ENCODE measurements around the gene KCNT2. TPM values are rescaled to one million over a fixed set of nuclear protein-coding genes. Genes with fewer than 3 reads are reported as not detected.

Gene KCNT2
- total RNA-seq, 1 experiment from 2014 or later: 9.1 TPM

- Mint-ChIP-seq H3K27ac (no peak overlapping the region), H3K4me1 (peaks cover 0 to 4% of the 10 kb centered on the region in 2 experiments; a peak in 1 of 4 replicates), H3K27me3 (ENCODE audit: low read depth) (no peaks in the 10 kb centered on the region), H3K4me3 (no peak overlapping the region), H3K9me3 (peaks cover 0 to 3% of the 10 kb centered on the region in 2 experiments; a peak in 1 of 5 replicates), H3K36me3 (ENCODE audit: insufficient read depth in 1 of 3, low read depth in 3 of 3) (no peaks in the 10 kb centered on the region)
- Histone ChIP-seq H3K4me1 (ENCODE audit: insufficient read depth, low read length) (no peaks in the 10 kb centered on the region), H2BK15ac (ENCODE audit: low read depth, low read length) (no peak overlapping the region), H4K91ac (ENCODE audit: insufficient read length, low read depth, low read length) (no peak overlapping the region), H3K79me2 (ENCODE audit: insufficient read depth, low read length) (no peaks in the 10 kb centered on the region), H3K14ac (ENCODE audit: insufficient read depth, low read length) (no peak overlapping the region), H3K4me2 (ENCODE audit: insufficient read depth, insufficient read length, low read length) (no peak overlapping the region), H3K27me3 (ENCODE audit: insufficient read depth, low read length) (no peaks in the 10 kb centered on the region), H2BK12ac (ENCODE audit: insufficient read length, low read depth, low read length) (no peak overlapping the region), H3K9me3 (ENCODE audit: control insufficient read depth, low read depth, low read length) (no peaks in the 10 kb centered on the region), H3K27ac (ENCODE audit: insufficient read length, low read depth, low read length) (no peak overlapping the region), H4K20me1 (ENCODE audit: control insufficient read depth, insufficient read depth, insufficient read length) (no peaks in the 10 kb centered on the region), H3K56ac (ENCODE audit: insufficient read length, low read depth, low read length) (no peak overlapping the region), H3T11ph (ENCODE audit: low read length) (no peak overlapping the region), H3K9ac (ENCODE audit: extremely low read depth, insufficient read length, low read length) (no peak overlapping the region), H3K79me1 (ENCODE audit: insufficient read depth, low read depth, low read length, poor library complexity, severe bottlenecking) (no peaks in the 10 kb centered on the region), H4K5ac (ENCODE audit: insufficient read length, low read depth, low read length) (no peak overlapping the region), H2BK5ac (ENCODE audit: insufficient read length, low read length) (no peak overlapping the region), H3K18ac (ENCODE audit: insufficient read length, low read depth, low read length) (no peak overlapping the region), H3K23ac (ENCODE audit: insufficient read length, low read depth, low read length) (peak overlapping the region; percentile 31), H4K8ac (replicated peaks; ENCODE audit: insufficient read length, low read depth, low read length) (no peak overlapping the region), H2BK120ac (ENCODE audit: low read depth, low read length, poor library complexity, severe bottlenecking) (no peak overlapping the region), H3K23me2 (ENCODE audit: insufficient read length, low read depth, low read length, poor library complexity, severe bottlenecking) (no peaks in the 10 kb centered on the region), H2AFZ (ENCODE audit: low read length) (no peak overlapping the region), H2BK20ac (ENCODE audit: low read depth, low read length, poor library complexity, severe bottlenecking) (no peak overlapping the region), H2AK5ac (ENCODE audit: insufficient read length, low read length) (no peak overlapping the region), H3K4ac (ENCODE audit: low read depth, low read length) (no peak overlapping the region)
- WGBS (ENCODE audit: extremely low coverage, insufficient read length, low lambda C conversion rate): no CpG with 5 or more reads among the region's 8 CpGs
- TF ChIP-seq, protein P1, sequence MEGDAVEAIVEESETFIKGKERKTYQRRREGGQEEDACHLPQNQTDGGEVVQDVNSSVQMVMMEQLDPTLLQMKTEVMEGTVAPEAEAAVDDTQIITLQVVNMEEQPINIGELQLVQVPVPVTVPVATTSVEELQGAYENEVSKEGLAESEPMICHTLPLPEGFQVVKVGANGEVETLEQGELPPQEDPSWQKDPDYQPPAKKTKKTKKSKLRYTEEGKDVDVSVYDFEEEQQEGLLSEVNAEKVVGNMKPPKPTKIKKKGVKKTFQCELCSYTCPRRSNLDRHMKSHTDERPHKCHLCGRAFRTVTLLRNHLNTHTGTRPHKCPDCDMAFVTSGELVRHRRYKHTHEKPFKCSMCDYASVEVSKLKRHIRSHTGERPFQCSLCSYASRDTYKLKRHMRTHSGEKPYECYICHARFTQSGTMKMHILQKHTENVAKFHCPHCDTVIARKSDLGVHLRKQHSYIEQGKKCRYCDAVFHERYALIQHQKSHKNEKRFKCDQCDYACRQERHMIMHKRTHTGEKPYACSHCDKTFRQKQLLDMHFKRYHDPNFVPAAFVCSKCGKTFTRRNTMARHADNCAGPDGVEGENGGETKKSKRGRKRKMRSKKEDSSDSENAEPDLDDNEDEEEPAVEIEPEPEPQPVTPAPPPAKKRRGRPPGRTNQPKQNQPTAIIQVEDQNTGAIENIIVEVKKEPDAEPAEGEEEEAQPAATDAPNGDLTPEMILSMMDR (conservative IDR thresholded peaks at IDR 0.05): no peak
- DNase-seq: no peak
These were observed 424.3 kb downstream of the KCNT2 start for GRCh38 chr1:196183941-196184340.

Data from H9 (cell line).